ENCODE results near the gene ITGAX.

Gene ITGAX

DNA sequence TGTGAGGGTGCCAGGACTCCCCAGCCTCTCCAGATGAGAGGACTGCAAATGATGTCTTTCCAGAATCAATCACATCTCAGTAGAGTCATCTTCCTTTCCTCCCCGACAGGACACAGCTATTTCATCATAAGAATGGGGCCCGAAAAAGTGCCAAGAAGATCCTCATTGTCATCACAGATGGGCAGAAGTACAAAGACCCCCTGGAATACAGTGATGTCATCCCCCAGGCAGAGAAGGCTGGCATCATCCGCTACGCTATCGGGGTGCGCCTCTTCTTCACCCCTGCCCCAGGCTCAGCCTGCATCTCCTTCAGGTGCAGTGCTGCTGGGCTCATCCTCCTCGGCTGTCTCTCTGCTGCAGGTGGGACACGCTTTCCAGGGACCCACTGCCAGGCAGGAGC lies 52.4 kb downstream of the ITGAX start:
- no peaks in the 10 kb centered on the region for H3F3A ChIP-seq (ENCODE audit: insufficient read depth, low read length)
- H3K4me1 ChIP-seq (ENCODE audit: low read length) = no peaks in the 10 kb centered on the region
- H3K27ac ChIP-seq (ENCODE audit: low read length) = no peak overlapping the region
- H3K9ac ChIP-seq (ENCODE audit: low read length) = no peak overlapping the region
- no peaks in the 10 kb centered on the region for H4K20me1 ChIP-seq (ENCODE audit: insufficient read depth, low read length)
- TF ChIP-seq CTCF (IDR thresholded peaks at IDR 0.05; ENCODE audit: low read length) (no peak), EZH2phosphoT487 (IDR thresholded peaks at IDR 0.05; ENCODE audit: low read length) (no peak)
- no peaks in the 10 kb centered on the region for H3K9me2 ChIP-seq (replicated peaks; ENCODE audit: insufficient read depth, low read length)
- H3K4me2 ChIP-seq (ENCODE audit: low read depth, low read length) = no peak overlapping the region
- no peak overlapping the region for H2AFZ ChIP-seq (ENCODE audit: low read length)
- no peak overlapping the region for H3K4me3 ChIP-seq (ENCODE audit: low read length)
- DNase-seq = no peak
- 0 out of 2 replicates have a peak, but pooled peaks cover 5% of the 10 kb centered on the region for H3K79me2 ChIP-seq (ENCODE audit: low read length)
- H3K27me3 ChIP-seq (replicated peaks; ENCODE audit: insufficient read depth, low read length) = peaks cover 40% of the 10 kb centered on the region
- no peaks in the 10 kb centered on the region for H3K9me3 ChIP-seq (replicated peaks; ENCODE audit: insufficient read depth, low read length)
- H3K36me3 ChIP-seq (replicated peaks; ENCODE audit: insufficient read depth, low read length) = no peaks in the 10 kb centered on the region

DNA sequence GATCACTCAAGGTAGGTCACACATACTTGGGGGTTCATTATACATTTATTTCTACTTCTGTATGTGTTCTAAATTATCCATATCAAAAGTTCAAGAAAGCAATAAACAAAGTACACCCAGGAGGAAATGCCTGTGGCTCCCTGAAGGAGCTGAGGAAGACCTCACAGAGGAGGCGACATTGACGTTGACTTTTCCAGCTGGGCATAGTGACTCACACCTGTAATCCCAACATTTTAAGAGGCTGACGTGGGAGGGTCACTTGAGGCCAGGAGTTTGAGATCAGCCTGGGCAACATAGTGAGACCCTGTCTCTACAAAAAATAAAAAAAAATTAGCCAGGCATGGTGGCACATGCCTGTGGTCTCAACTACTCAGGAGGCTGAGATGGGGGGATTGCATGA lies 54.5 kb downstream of the ITGAX start:
- TF ChIP-seq EZH2 (optimal IDR thresholded peaks at IDR 0.05; ENCODE audit: low read depth, low read length) = no peak
- no peak for TF ChIP-seq EZH2phosphoT487 (IDR thresholded peaks at IDR 0.05; ENCODE audit: low read length)
- TF ChIP-seq CTCF (IDR thresholded peaks at IDR 0.05; ENCODE audit: low read length) = no peak
- H3K4me3 ChIP-seq (ENCODE audit: low read length) = no peak overlapping the region
- peaks cover 52% of the 10 kb centered on the region for H3K27me3 ChIP-seq (replicated peaks; ENCODE audit: insufficient read depth, low read length)
- no peaks in the 10 kb centered on the region for H3K36me3 ChIP-seq (replicated peaks; ENCODE audit: insufficient read depth, low read length)
- H3K79me2 ChIP-seq (ENCODE audit: low read length) = no peaks in the 10 kb centered on the region
- no peak overlapping the region for H2AFZ ChIP-seq (ENCODE audit: low read length)
- H3F3A ChIP-seq (ENCODE audit: insufficient read depth, low read length) = no peaks in the 10 kb centered on the region
- no peak overlapping the region for H3K4me2 ChIP-seq (ENCODE audit: low read depth, low read length)
- no peaks in the 10 kb centered on the region for H3K4me1 ChIP-seq (ENCODE audit: low read length)
- H3K9me3 ChIP-seq (replicated peaks; ENCODE audit: insufficient read depth, low read length) = no peaks in the 10 kb centered on the region
- H3K9me2 ChIP-seq (replicated peaks; ENCODE audit: insufficient read depth, low read length) = no peaks in the 10 kb centered on the region
- DNase-seq = no peak
- no peak overlapping the region for H3K9ac ChIP-seq (ENCODE audit: low read length)
- H4K20me1 ChIP-seq (ENCODE audit: insufficient read depth, low read length) = no peaks in the 10 kb centered on the region
- H3K27ac ChIP-seq (ENCODE audit: low read length) = no peak overlapping the region

GRCh38 chr16:31410082-31410481 lies 55.1 kb downstream of the ITGAX start:
- Histone ChIP-seq H3F3A (ENCODE audit: insufficient read depth, low read length) (no peaks in the 10 kb centered on the region), H3K9me3 (replicated peaks; ENCODE audit: insufficient read depth, low read length) (no peaks in the 10 kb centered on the region), H3K27me3 (replicated peaks; ENCODE audit: insufficient read depth, low read length) (peaks cover 58% of the 10 kb centered on the region), H2AFZ (ENCODE audit: low read length) (no peak overlapping the region), H3K9me2 (replicated peaks; ENCODE audit: insufficient read depth, low read length) (no peaks in the 10 kb centered on the region), H3K4me1 (ENCODE audit: low read length) (no peaks in the 10 kb centered on the region), H3K36me3 (replicated peaks; ENCODE audit: insufficient read depth, low read length) (no peaks in the 10 kb centered on the region), H3K79me2 (ENCODE audit: low read length) (no peaks in the 10 kb centered on the region), H4K20me1 (ENCODE audit: insufficient read depth, low read length) (no peaks in the 10 kb centered on the region), H3K27ac (ENCODE audit: low read length) (no peak overlapping the region), H3K4me3 (ENCODE audit: low read length) (no peak overlapping the region), H3K4me2 (ENCODE audit: low read depth, low read length) (no peak overlapping the region), H3K9ac (ENCODE audit: low read length) (no peak overlapping the region)
- no peak for DNase-seq
- TF ChIP-seq EZH2phosphoT487 (IDR thresholded peaks at IDR 0.05; ENCODE audit: low read length) = no peak
- TF ChIP-seq EZH2 (optimal IDR thresholded peaks at IDR 0.05; ENCODE audit: low read depth, low read length) = no peak
- no peak for TF ChIP-seq CTCF (IDR thresholded peaks at IDR 0.05; ENCODE audit: low read length)
